PC-3 (cell line): ENCODE measurements around the gene C1GALT1. TPM values are rescaled to one million over a fixed set of nuclear protein-coding genes. Genes with fewer than 3 reads are reported as not detected.

ENCODE experiments used
- ATAC-seq: fragments of 200-7000 bp; cut with Tn5 transposase; 2 replicates; pipeline ENCODE4 v1.9.1; 2020; ENCODE audit warnings: mild to moderate bottlenecking, moderate library complexity
- BruUV-seq: library from RNA; stranded (reverse); fragments of 400-500 nt; replicated peaks from 2 replicates; lab custom pipeline; 2021; lab: Mats Ljungman, UMichigan
- CTCF ChIA-PET: fragments of 300-600 bp; sonication (Branson Sonifier 250); formaldehyde crosslinking; loops from one replicate; lab custom pipeline; 2022; ENCODE audit warnings: antibody characterized with exemption; lab: Charles Lee
- POLR2A ChIA-PET: fragments of 300-600 bp; sonication (Branson Sonifier 250); formaldehyde crosslinking; loops from one replicate; lab custom pipeline; 2022; ENCODE audit warnings: antibody characterized with exemption; ENCODE audit not compliant: unreplicated experiment; lab: Charles Lee
- DNase-seq: peaks from one replicate; pipeline ENCODE4 v3.0.0-alpha.2; 2015
- H2AFZ ChIP-seq: fragments of 300-600 bp; sonication (generic); 2 replicates; pipeline ENCODE4 v1.6.0; 2016; ENCODE audit warnings: antibody characterized with exemption, low read length
- H3F3A ChIP-seq: fragments of 300-600 bp; sonication (generic); one replicate; pipeline ENCODE4 v1.6.0; 2017; ENCODE audit warnings: antibody characterized with exemption, low read length, control low read depth, mild to moderate bottlenecking; ENCODE audit not compliant: unreplicated experiment
- H3K27ac ChIP-seq: fragments of 300-600 bp; sonication (generic); 2 replicates; pipeline ENCODE4 v1.5.1; 2016; ENCODE audit warnings: mild to moderate bottlenecking, low read length
- H3K27me3 ChIP-seq: fragments of 300-600 bp; sonication (generic); 2 replicates; pipeline ENCODE4 v1.6.1; 2016; ENCODE audit warnings: low read length, mixed read lengths
- H3K36me3 ChIP-seq: fragments of 300-600 bp; sonication (generic); 2 replicates; pipeline ENCODE4 v1.6.1; 2016; ENCODE audit warnings: low read depth, mixed run types, low read length, mixed read lengths
- H3K4me1 ChIP-seq: fragments of 300-600 bp; sonication (generic); 2 replicates; pipeline ENCODE4 v1.5.1; 2016; ENCODE audit warnings: low read length; ENCODE audit not compliant: insufficient read depth
- H3K4me2 ChIP-seq: fragments of 300-600 bp; sonication (generic); 2 replicates; pipeline ENCODE4 v1.6.0; 2016; ENCODE audit warnings: low read length
- H3K4me3 ChIP-seq: fragments of 300-600 bp; sonication (generic); 2 replicates; pipeline ENCODE4 v1.5.1; 2016; ENCODE audit warnings: mild to moderate bottlenecking, low read length, mixed read lengths
- H3K79me2 ChIP-seq: fragments of 300-600 bp; sonication (generic); 2 replicates; pipeline ENCODE4 v1.6.1; 2017; ENCODE audit warnings: low read length, mixed read lengths
- H3K9ac ChIP-seq: fragments of 300-600 bp; sonication (generic); 2 replicates; pipeline ENCODE4 v1.6.0; 2016; ENCODE audit warnings: mild to moderate bottlenecking, low read length
- H3K9me2 ChIP-seq: fragments of 300-600 bp; sonication (generic); replicated peaks from 2 replicates; pipeline ENCODE4 v1.6.1; 2016; ENCODE audit warnings: mixed run types, low read length, mixed read lengths
- H3K9me3 ChIP-seq: fragments of 300-600 bp; sonication (generic); 2 replicates; pipeline ENCODE4 v1.6.1; 2016; ENCODE audit warnings: low read length, mixed read lengths
- H4K20me1 ChIP-seq: fragments of 300-600 bp; sonication (generic); 2 replicates; pipeline ENCODE4 v1.6.1; 2016; ENCODE audit warnings: low read length, mixed read lengths
- CTCF ChIP-seq: fragments of 300-600 bp; sonication (generic); conservative IDR thresholded peaks from 2 replicates; pipeline ENCODE4 v1.5.1; 2017; ENCODE audit warnings: antibody characterized with exemption, low read depth, mild to moderate bottlenecking, low read length
- EZH2 ChIP-seq: fragments of 300-600 bp; sonication (generic); IDR thresholded peaks from one replicate; pipeline ENCODE4 v1.6.1; 2017; ENCODE audit warnings: antibody characterized with exemption, mild to moderate bottlenecking, low read length; ENCODE audit not compliant: unreplicated experiment
- EZH2phosphoT487 ChIP-seq: fragments of 300-600 bp; sonication (generic); IDR thresholded peaks from 2 replicates; pipeline ENCODE4 v1.6.1; 2018; ENCODE audit warnings: mild to moderate bottlenecking, antibody characterized with exemption, low read length, borderline replicate concordance
- intact Hi-C: fragments of 100-400 bp; cut with micrococcal nuclease; formaldehyde crosslinking; loops from 2 replicates; pipeline ENCODE4 v1.9.0; 2023
- total RNA-seq: library from RNA; depleted of rRNA; stranded (reverse); fragments of >200 nt; gene quantifications from 2 replicates; pipeline ENCODE4 v1.2.3, GENCODE V29; 2014

Gene C1GALT1
- total RNA-seq, 1 experiment from 2014 or later, result 32.3 TPM

- BruUV-seq, result TSS peak; percentile 50
- H3F3A ChIP-seq, result no peaks in the 10 kb centered on the region
- no peak overlapping the region for H3K27ac ChIP-seq
- ATAC-seq (no peak), DNase-seq (peak; percentile 41)
- intact Hi-C loops, result loop anchor here (1.0 to 5.0 kb wide), 5 partner anchors 63 to 357 kb away; no protein-coding TSS in a partner anchor
- H3K4me1 ChIP-seq, result peaks cover 20% of the 10 kb centered on the region
- ChIA-PET POLR2A (interaction anchor here (0.6 kb wide), 1 partner anchor 724 kb away, joined by 9 read pairs; no protein-coding TSS in a partner anchor), CTCF (interaction anchor here (1.6 kb wide), 1 partner anchor 81 kb away, joined by 10 read pairs; no protein-coding TSS in a partner anchor)
- H3K36me3 ChIP-seq, result no peaks in the 10 kb centered on the region
- H2AFZ ChIP-seq, result peak overlapping the region; percentile 86
- H3K9ac ChIP-seq, result peak overlapping the region; percentile 77; the same call in 1 of the 2 replicates
- H3K4me3 ChIP-seq, result peak overlapping the region; percentile 87
- H3K79me2 ChIP-seq, result peaks cover 61% of the 10 kb centered on the region
- no peaks in the 10 kb centered on the region for H3K9me3 ChIP-seq
- no peak for TF ChIP-seq EZH2phosphoT487
- no peak for TF ChIP-seq CTCF
- TF ChIP-seq EZH2, result no peak
- H4K20me1 ChIP-seq, result peaks cover 3% of the 10 kb centered on the region; the same call in 1 of the 2 replicates
- H3K4me2 ChIP-seq, result peak overlapping the region; percentile 86
- no peaks in the 10 kb centered on the region for H3K27me3 ChIP-seq
- no peaks in the 10 kb centered on the region for H3K9me2 ChIP-seq
These were observed 1.6 kb downstream of the C1GALT1 start for GRCh38 chr7:7183838-7184463.

GRCh38 chr7:7185371-7185989 is 3.1 kb downstream of the C1GALT1 start:
- ChIA-PET POLR2A (no interaction called here), CTCF (no interaction called here)
- Histone ChIP-seq H3K9me2 (no peaks in the 10 kb centered on the region), H3K4me2 (peak overlapping the region; percentile 86; the same call in 1 of the 2 replicates), H2AFZ (no peak overlapping the region), H3F3A (no peaks in the 10 kb centered on the region), H3K9me3 (no peaks in the 10 kb centered on the region), H3K4me1 (peaks cover 18% of the 10 kb centered on the region; the same call in 1 of the 2 replicates), H3K4me3 (no peak overlapping the region), H3K9ac (no peak overlapping the region), H3K36me3 (no peaks in the 10 kb centered on the region), H3K27me3 (no peaks in the 10 kb centered on the region), H3K27ac (no peak overlapping the region), H4K20me1 (peaks cover 3% of the 10 kb centered on the region; the same call in 1 of the 2 replicates), H3K79me2 (peaks cover 75% of the 10 kb centered on the region)
- ATAC-seq (no peak), DNase-seq (no peak)
- intact Hi-C loops, result no loop called here
- no TSS peak for BruUV-seq
- TF ChIP-seq CTCF (no peak), EZH2phosphoT487 (no peak), EZH2 (no peak)
